ENCODE data around the gene CYP4Z1. TPM values are rescaled to one million over a fixed set of nuclear protein-coding genes. Genes with fewer than 3 reads are reported as not detected.
"Not testable (repeated sequence)": the region's sequence is repeated elsewhere in the genome, so short reads cannot be mapped to it uniquely, and the experiment has no call there.

The CYP4Z1 gene
- total RNA-seq, 6 donors from 2014 or later: 2.1 to 10.0 (median 6.6) TPM

DNA sequence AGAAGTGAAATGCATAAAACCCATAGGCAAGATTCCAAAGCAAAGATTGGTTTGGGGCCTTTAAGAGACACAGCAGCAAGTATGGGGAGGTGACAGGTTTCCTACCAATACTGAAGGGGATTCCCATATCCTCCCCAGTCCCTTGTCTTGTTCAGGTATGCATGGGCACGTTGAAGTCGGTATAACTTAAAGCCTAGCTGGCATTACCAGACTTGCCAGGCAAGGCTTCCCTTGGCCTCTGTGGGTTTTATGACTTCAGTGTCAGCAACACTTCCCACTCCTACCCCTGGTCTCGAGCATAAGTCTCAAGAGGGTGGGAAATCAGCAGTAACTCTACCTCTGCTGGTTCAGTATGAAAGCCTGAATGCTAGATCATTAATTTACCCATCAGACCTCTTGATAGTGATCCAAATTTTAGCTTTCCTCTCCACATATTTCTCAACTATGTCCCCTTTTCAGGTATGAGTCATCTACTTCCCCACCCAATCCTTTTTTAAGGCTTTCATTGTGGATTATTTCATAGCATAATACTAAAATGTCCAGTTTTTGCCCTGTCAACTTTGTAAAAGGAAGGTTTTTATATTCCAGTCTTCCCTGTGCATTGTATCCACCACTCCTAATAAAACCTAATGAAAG, 36.7 kb upstream of the CYP4Z1 start:
- Histone ChIP-seq H3K9me3 (no peaks in the 10 kb centered on the region), H3K27me3 (no peaks in the 10 kb centered on the region), H3K36me3 (no peaks in the 10 kb centered on the region), H3K4me3 (no peak overlapping the region), H3K27ac (peak overlapping the region in 3 of 4 donors; percentile 19 to 57 (median 55)), H3K4me1 (peaks cover 0 to 14% (median 8%) of the 10 kb centered on the region in 4 donors)
- TF ChIP-seq POLR2AphosphoS5 (IDR thresholded peaks at IDR 0.05) (no peak), EP300 (IDR thresholded peaks at IDR 0.05) (no peak), CTCF (IDR thresholded peaks at IDR 0.05) (no peak), POLR2A (IDR thresholded peaks at IDR 0.05) (no peak)
- 57 to 71% methylated on average over 3 of the region's 3 CpGs for WGBS, 2 donors
- no peak for DNase-seq
- ATAC-seq (ENCODE audit: low FRiP score in 2 of 2): peak in 1 of 2 donors; percentile 59

DNA sequence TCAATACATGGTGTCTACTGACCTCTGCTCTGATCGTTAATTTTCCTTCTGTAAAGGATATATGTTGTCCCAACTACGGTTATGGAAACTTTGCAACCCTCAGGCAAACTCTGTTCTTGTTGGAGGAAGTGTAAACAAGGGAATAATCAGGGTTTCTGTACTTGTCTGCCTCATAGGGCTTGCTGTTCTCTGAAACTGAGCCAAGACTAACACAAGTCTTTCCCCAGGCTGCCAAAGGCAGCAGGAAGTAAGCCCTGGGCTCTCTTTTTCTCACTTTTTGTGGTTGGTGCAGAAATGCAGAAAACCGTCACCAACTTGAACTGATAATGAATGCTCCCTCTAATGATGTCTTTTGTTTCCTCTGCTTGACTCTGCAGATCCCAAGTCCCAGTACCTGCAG, 36.0 kb upstream of the CYP4Z1 start:
- peaks cover 0 to 14% (median 8%) of the 10 kb centered on the region in 4 donors for H3K4me1 ChIP-seq
- WGBS, 2 donors: 37% methylated on average over 3 of the region's 3 CpGs
- H3K27me3 ChIP-seq: no peaks in the 10 kb centered on the region
- TF ChIP-seq POLR2AphosphoS5 (IDR thresholded peaks at IDR 0.05) (no peak), POLR2A (IDR thresholded peaks at IDR 0.05) (no peak), EP300 (IDR thresholded peaks at IDR 0.05) (no peak)
- DNase-seq: peak in 1 of 2 donors; percentile 27
- H3K9me3 ChIP-seq: no peaks in the 10 kb centered on the region
- peak overlapping the region in 3 of 4 donors; percentile 19 to 57 (median 55) for H3K27ac ChIP-seq
- ATAC-seq (ENCODE audit: low FRiP score in 2 of 2): peak; percentile 23 to 80
- H3K36me3 ChIP-seq: no peaks in the 10 kb centered on the region
- no peak overlapping the region for H3K4me3 ChIP-seq

- TF ChIP-seq POLR2A (IDR thresholded peaks at IDR 0.05): no peak
- no peak for TF ChIP-seq EP300 (IDR thresholded peaks at IDR 0.05)
- TF ChIP-seq CTCF (IDR thresholded peaks at IDR 0.05): no peak
- TF ChIP-seq POLR2AphosphoS5 (IDR thresholded peaks at IDR 0.05): no peak
- no peak for ATAC-seq (ENCODE audit: low FRiP score in 2 of 2)
- WGBS, 2 donors: 58 to 68% methylated on average over 3 of the region's 3 CpGs
Measured at GRCh38 chr1:47031585-47031984, 35.4 kb upstream of the CYP4Z1 start.

DNA sequence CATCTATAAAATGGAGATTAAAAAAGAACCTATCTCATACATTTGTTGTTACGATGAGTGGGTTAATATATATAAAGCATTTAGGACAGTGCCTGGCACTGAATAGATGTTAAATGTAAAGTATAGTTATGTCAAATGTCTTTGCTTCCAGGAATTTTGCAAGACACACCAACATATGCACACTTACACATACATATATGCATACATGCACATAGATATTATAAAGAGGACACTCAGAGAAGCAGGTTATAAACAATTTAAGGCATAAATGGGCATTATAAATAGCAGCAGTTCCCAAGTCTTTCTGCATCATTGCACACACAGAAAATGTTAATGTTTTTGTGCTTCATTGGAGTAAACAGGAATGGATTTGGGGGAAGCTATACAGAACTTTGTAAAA, 30.3 kb upstream of the CYP4Z1 start:
- Histone ChIP-seq H3K4me1 (no peaks in the 10 kb centered on the region), H3K36me3 (no peaks in the 10 kb centered on the region), H3K4me3 (no peak overlapping the region), H3K9me3 (no peaks in the 10 kb centered on the region), H3K27me3 (no peaks in the 10 kb centered on the region), H3K27ac (no peak overlapping the region)
- 85 to 90% methylated on average over 1 of the region's 1 CpG for WGBS, 2 donors
- ATAC-seq (ENCODE audit: low FRiP score in 2 of 2) (no peak), DNase-seq (no peak)
- TF ChIP-seq CTCF (IDR thresholded peaks at IDR 0.05): no peak
- no peak for TF ChIP-seq EP300 (IDR thresholded peaks at IDR 0.05)
- no peak for TF ChIP-seq POLR2A (IDR thresholded peaks at IDR 0.05)
- no peak for TF ChIP-seq POLR2AphosphoS5 (IDR thresholded peaks at IDR 0.05)

More at GRCh38 chr1:47031585-47031984, 35.4 kb upstream of the CYP4Z1 start:
- Histone ChIP-seq H3K27ac (peak overlapping the region in 2 of 4 donors; percentile 4 to 48), H3K4me3 (no peak overlapping the region), H3K9me3 (no peaks in the 10 kb centered on the region), H3K36me3 (no peaks in the 10 kb centered on the region), H3K27me3 (no peaks in the 10 kb centered on the region), H3K4me1 (peaks cover 0 to 14% (median 8%) of the 10 kb centered on the region in 4 donors)
- DNase-seq: no peak

DNA sequence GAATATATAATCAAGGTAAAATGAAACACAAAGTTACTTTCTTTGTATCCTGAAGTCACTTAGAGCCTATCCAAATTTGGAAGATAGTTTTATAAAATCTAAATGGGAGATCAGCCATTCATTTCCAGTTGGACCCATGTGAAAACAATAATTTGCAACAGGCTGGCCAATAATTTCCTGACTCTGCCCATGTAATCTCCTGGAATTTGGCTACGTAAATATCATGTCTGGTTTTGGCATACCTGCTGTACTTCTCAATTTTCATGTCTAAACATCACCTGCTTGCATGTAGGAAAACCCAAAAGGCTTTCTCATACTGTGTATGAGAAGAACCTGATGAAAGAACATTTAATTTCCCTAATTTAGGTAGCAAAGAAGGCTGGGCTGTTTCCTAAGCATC, 7.7 kb upstream of the CYP4Z1 start:
- Histone ChIP-seq H3K27ac (no peak overlapping the region), H3K36me3 (no peaks in the 10 kb centered on the region), H3K27me3 (no peaks in the 10 kb centered on the region), H3K4me1 (no peaks in the 10 kb centered on the region), H3K4me3 (no peak overlapping the region), H3K9me3 (no peaks in the 10 kb centered on the region)
- DNase-seq (no peak), ATAC-seq (ENCODE audit: low FRiP score in 2 of 2) (no peak)
- TF ChIP-seq CTCF (IDR thresholded peaks at IDR 0.05) (no peak), EP300 (IDR thresholded peaks at IDR 0.05) (no peak), POLR2A (IDR thresholded peaks at IDR 0.05) (no peak), POLR2AphosphoS5 (IDR thresholded peaks at IDR 0.05) (no peak)
- WGBS, 2 donors: 70 to 77% methylated on average over 1 of the region's 1 CpG

DNA sequence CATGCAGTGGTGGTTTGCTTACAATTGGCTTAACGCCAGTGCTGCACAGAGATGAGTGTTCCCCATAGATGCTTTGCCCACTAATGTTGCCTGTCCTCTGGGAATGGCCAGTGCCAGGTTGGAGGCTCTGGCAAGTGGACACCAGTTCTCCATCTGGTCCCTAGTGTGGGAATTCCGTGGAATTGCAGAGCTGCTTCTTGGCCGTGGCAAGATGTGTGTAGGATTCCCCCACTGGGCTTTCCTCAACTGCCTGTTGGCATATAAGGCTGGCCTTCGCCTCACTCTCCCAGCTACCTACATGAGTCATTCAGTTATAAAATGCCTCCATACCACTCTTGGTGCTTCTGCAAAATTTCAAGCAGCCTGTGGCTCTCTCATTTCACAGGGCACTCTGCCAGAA, 2.0 kb downstream of the CYP4Z1 start:
- H3K27me3 ChIP-seq, H3K36me3 ChIP-seq, H3K9me3 ChIP-seq, H3K4me1 ChIP-seq, H3K27ac ChIP-seq, H3K4me3 ChIP-seq: not testable (repeated sequence)
- peak in 1 of 2 donors; percentile 21 for DNase-seq
- peak in 1 of 2 donors; percentile 22 for ATAC-seq (ENCODE audit: low FRiP score in 2 of 2)
- WGBS, 2 donors: 68 to 93% methylated on average over 3 to 4 of the region's 4 CpGs

DNA sequence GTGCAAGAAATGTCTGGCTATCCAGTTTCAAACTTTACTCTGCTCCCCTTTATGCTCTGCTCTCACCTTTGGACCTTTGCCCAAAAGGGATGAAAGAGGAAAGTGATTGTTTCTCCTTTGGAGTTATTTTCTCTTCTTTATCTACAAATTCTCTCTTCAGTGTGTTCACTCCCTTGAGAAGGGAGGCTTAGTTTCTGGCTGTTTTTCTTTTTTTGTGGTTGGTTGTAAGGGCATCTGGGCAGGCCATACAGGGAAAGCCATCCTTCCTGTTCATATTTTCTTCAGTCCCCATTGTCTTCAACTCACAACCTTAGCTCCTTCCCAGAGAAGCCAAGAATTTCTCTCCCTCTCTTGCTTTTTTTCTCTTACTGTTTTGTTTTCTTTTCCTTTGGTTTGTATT, 2.5 kb downstream of the CYP4Z1 start:
- ATAC-seq (ENCODE audit: low FRiP score in 2 of 2); DNase-seq; H3K4me1 ChIP-seq: not testable (repeated sequence)

More for the DNA sequence above, 2.5 kb downstream of the CYP4Z1 start:
- not testable (repeated sequence) for H3K27ac ChIP-seq, H3K9me3 ChIP-seq, H3K4me3 ChIP-seq, H3K36me3 ChIP-seq, H3K27me3 ChIP-seq

All from upper lobe of left lung (tissue), 6 donors.